Esophagus muscularis mucosa (tissue), 4 donors: ENCODE measurements around the gene ANGPT4. TPM values are rescaled to one million over a fixed set of nuclear protein-coding genes. Genes with fewer than 3 reads are reported as not detected.

Source experiments
- DNase-seq: peaks from one replicate; pipeline ENCODE4 v3.0.0-alpha.2; 2017; ENCODE audit errors: extremely low spot score
- H3K27ac ChIP-seq, 4 donors: fragments of 200-600 bp; sonication (generic); replicated peaks in 1 of 4; 1 replicate in 3 of 4; 2 replicates in 1 of 4; pipeline ENCODE4 v1.5.1; 2016 to 2019; ENCODE audit warnings: mild to moderate bottlenecking in 1 of 4
- H3K27me3 ChIP-seq, 4 donors: fragments of 200-600 bp; sonication (generic); one replicate each; pipeline versions ENCODE4 v1.5.1 to v1.6.0; 2016 to 2019
- H3K36me3 ChIP-seq, 4 donors: fragments of 200-600 bp; sonication (generic); one replicate each; pipeline ENCODE4 v1.5.1; 2016 to 2019
- H3K4me1 ChIP-seq, 4 donors: fragments of 200-600 bp; sonication (generic); one replicate each; pipeline ENCODE4 v1.5.1; 2016 to 2019
- H3K4me3 ChIP-seq, 4 donors: fragments of 200-600 bp; sonication (generic); 1 replicate in 2 of 4; 2 replicates in 2 of 4; pipeline ENCODE4 v1.5.1; 2016 to 2019; ENCODE audit warnings: mild to moderate bottlenecking in 4 of 4, moderate library complexity in 1 of 4
- H3K9me3 ChIP-seq, 4 donors: fragments of 200-600 bp; sonication (generic); 1 replicate in 3 of 4; 2 replicates in 1 of 4; pipeline ENCODE4 v1.5.1; 2016 to 2019
- EP300 ChIP-seq: sonication (generic); formaldehyde crosslinking; IDR thresholded peaks from one replicate; pipeline ENCODE4 v1.6.1; 2017; ENCODE audit warnings: antibody characterized with exemption
- POLR2A ChIP-seq: fragments of 450-650 bp; IDR thresholded peaks from one replicate; pipeline ENCODE4 v1.6.1; 2017; ENCODE audit warnings: antibody characterized with exemption, moderate library complexity, mild to moderate bottlenecking, low read depth
- POLR2AphosphoS5 ChIP-seq, 2 donors: sonication (generic); formaldehyde crosslinking; IDR thresholded peaks; one replicate each; pipeline ENCODE4 v1.6.1; 2017; ENCODE audit warnings: antibody characterized with exemption in 2 of 2
- WGBS: methylation state at CpG from one replicate; pipeline ENCODE4 v1.1.5; 2018; 5-methylcytosine and 5-hydroxymethylcytosine counted together
- intact Hi-C: fragments of 100-400 bp; cut with DNase I; formaldehyde crosslinking; loops from one replicate; pipeline ENCODE4 v1.15.1; 2023
- total RNA-seq, 4 donors: library from RNA; depleted of rRNA; stranded (reverse); fragments of >200 nt; gene quantifications; one replicate each; pipeline versions ENCODE4 v1.1.0 to v1.2.1, GENCODE V29; 2016
- TF ChIP-seq, protein P1 (sequence below), 3 experiments: fragments of 200-600 bp in 2 of 3; fragments of 450-650 bp in 1 of 3; sonication (generic) in 2 of 3; IDR thresholded peaks; one replicate each; pipeline ENCODE4 v1.5.1; 2017 to 2019; ENCODE audit warnings: antibody characterized with exemption in 3 of 3, mild to moderate bottlenecking in 2 of 3, moderate library complexity in 1 of 3

Gene ANGPT4
- total RNA-seq, 4 donors from 2014 or later = under 0.01 to 0.46 (median 0.13) TPM; not detected in 1

DNA sequence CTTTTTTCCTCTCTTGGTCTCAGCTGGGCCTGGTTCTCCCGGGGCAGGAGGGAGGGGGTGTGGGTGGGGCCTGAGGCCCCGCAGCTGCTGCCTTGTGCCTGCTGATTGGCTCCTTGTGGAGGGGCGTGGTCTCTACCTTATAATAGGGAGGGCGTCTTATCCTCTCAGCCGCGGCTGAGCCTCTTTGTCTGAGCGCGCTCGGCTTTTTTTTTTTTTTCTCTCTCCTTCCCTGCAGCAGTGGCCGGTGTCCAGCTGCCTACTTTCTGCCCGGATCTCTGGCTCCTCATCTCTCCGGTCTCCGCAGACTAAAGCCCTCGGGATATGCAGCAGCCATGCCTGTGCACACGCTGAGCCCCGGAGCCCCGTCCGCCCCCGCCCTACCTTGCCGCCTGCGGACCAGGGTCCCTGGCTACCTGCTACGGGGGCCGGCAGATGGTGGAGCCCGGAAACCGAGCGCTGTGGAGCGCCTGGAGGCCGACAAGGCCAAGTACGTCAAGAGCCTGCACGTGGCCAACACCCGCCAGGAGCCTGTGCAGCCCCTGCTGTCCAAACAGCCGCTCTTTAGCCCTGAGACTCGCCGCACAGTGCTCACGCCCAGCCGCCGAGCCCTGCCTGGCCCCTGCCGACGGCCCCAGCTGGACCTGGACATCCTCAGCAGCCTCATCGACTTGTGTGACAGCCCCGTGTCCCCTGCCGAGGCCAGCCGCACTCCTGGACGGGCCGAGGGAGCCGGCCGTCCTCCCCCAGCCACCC, 71.5 kb downstream of the ANGPT4 start:
- H3K4me1 ChIP-seq = peaks cover 25 to 42% (median 39%) of the 10 kb centered on the region in 4 donors
- no peaks in the 10 kb centered on the region for H3K9me3 ChIP-seq
- TF ChIP-seq, protein P1, sequence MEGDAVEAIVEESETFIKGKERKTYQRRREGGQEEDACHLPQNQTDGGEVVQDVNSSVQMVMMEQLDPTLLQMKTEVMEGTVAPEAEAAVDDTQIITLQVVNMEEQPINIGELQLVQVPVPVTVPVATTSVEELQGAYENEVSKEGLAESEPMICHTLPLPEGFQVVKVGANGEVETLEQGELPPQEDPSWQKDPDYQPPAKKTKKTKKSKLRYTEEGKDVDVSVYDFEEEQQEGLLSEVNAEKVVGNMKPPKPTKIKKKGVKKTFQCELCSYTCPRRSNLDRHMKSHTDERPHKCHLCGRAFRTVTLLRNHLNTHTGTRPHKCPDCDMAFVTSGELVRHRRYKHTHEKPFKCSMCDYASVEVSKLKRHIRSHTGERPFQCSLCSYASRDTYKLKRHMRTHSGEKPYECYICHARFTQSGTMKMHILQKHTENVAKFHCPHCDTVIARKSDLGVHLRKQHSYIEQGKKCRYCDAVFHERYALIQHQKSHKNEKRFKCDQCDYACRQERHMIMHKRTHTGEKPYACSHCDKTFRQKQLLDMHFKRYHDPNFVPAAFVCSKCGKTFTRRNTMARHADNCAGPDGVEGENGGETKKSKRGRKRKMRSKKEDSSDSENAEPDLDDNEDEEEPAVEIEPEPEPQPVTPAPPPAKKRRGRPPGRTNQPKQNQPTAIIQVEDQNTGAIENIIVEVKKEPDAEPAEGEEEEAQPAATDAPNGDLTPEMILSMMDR (IDR thresholded peaks at IDR 0.05) = no peak
- TF ChIP-seq POLR2A = no peak
- TF ChIP-seq EP300 = no peak
- TF ChIP-seq POLR2AphosphoS5 (IDR thresholded peaks at IDR 0.05) = no peak
- peak; percentile 96 for DNase-seq
- intact Hi-C loops = no loop called here
- H3K4me3 ChIP-seq = peak overlapping the region; percentile 44 to 57 (median 48)
- peaks cover 0 to 47% (median 23%) of the 10 kb centered on the region in 4 donors for H3K27me3 ChIP-seq
- H3K36me3 ChIP-seq = no peaks in the 10 kb centered on the region
- 1% methylated on average over 19 of the region's 47 CpGs for WGBS
- H3K27ac ChIP-seq = no peak overlapping the region

DNA sequence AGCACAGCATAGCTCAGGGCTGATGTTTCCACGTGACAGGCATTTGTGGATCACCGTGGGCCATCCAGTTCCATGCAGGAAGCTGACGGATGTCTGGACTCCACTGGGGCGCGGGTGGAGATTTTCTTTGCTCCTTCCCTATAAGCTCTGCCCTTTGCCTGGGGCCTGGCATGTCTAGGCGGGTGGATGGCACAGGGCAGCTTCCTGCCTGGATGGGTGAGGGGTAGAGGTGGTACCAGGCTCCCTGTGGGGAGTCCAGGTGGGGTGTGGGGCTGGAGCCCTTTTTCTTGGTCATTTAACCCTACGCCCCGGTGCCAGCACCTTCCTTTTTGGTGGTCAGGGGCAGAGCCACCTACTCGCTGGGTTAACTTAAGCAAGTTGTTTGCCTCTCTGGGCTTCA, 72.2 kb downstream of the ANGPT4 start:
- DNase-seq = no peak
- Histone ChIP-seq H3K4me1 (peaks cover 25 to 42% (median 39%) of the 10 kb centered on the region in 4 donors), H3K27me3 (peaks cover 0 to 53% (median 23%) of the 10 kb centered on the region in 4 donors), H3K36me3 (no peaks in the 10 kb centered on the region), H3K27ac (no peak overlapping the region), H3K9me3 (no peaks in the 10 kb centered on the region), H3K4me3 (no peak overlapping the region)
- 81% methylated on average over 8 of the region's 9 CpGs for WGBS
- TF ChIP-seq EP300 = no peak
- TF ChIP-seq, protein P1 (IDR thresholded peaks at IDR 0.05) = no peak
- TF ChIP-seq POLR2AphosphoS5 (IDR thresholded peaks at IDR 0.05) = no peak
- TF ChIP-seq POLR2A = no peak
- intact Hi-C loops = no loop called here

DNA sequence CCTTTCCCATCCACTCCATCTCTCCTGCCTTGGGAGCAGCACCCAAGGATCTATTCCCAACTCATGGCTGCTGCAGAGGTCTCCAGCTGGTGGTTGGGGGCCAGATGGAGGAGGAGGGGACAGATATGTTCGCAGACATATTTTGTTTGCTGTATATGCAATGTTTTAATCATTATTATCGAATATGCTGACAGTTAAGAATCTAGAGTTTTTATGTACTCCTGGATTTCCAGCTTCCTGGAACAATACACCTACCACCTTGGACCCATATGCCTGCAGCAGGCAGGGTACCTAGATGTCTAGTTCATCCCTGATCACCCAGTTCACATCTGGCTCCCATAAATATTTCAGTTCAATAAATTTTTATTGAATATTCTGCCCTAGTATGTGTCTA, 73.6 kb downstream of the ANGPT4 start:
- H3K36me3 ChIP-seq = no peaks in the 10 kb centered on the region
- intact Hi-C loops = no loop called here
- 70% methylated on average over 2 of the region's 2 CpGs for WGBS
- no peak for TF ChIP-seq POLR2A
- TF ChIP-seq, protein P1 (IDR thresholded peaks at IDR 0.05) = no peak
- no peak for TF ChIP-seq EP300
- no peak for TF ChIP-seq POLR2AphosphoS5 (IDR thresholded peaks at IDR 0.05)
- DNase-seq = no peak
- H3K9me3 ChIP-seq = peaks cover 0 to 8% (median 6%) of the 10 kb centered on the region in 4 donors
- H3K27me3 ChIP-seq = peaks cover 0 to 55% (median 23%) of the 10 kb centered on the region in 4 donors
- H3K4me3 ChIP-seq = no peak overlapping the region
- no peak overlapping the region for H3K27ac ChIP-seq
- H3K4me1 ChIP-seq = peaks cover 25 to 42% (median 39%) of the 10 kb centered on the region in 4 donors

DNA sequence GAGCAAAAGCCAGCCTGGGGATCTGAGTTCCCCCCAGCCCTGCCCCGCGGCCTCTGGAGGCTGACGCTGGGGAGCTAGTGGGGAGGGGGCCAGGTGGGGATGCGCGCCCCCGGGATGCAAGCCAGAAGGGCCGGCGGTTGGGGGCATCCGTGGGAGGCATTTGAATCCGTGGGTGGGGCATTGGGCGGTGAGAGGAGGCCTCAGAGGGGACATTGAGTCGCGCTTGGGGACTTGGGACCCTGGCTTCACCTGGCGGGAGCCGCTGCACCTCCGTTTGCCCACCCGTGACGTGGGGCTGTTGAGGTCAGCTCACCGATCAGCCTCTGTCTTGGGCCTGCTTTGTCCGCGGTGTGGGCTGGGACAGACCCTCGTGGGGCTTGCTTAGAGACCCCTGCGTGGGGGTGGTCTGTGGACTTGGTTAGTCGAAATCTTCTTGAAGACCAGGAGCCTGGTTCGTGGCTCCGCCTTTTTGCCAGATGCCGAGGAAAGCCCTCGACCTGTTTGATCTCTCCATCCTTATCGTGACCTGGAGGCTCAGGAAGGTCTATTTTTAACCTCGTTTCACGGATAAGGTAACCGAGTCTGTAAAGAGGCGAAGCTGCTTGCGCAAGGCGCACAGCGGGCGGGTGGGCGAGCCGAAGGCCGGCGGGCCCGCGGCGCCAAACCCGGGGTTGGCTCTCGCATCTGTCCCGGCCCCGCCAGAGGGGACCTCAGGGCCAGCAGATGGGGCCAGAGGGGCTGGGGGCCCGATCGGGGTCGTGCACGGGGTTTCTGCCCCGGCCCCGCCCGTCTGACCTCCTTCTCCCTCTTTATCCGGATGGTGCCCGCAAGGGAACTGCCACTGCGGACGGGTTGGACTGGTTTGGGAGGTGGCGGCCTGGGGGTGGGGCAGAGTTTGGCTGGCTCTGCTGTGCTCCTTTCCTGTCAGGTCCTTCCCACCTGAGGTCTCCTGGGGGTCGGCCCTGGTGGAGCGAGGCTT, 74.3 kb downstream of the ANGPT4 start:
- DNase-seq = no peak
- Histone ChIP-seq H3K27ac (no peak overlapping the region), H3K27me3 (peaks cover 0 to 55% (median 23%) of the 10 kb centered on the region in 4 donors), H3K9me3 (peaks cover 0 to 9% (median 6%) of the 10 kb centered on the region in 4 donors), H3K4me3 (peak overlapping the region; percentile 42 to 61 (median 48)), H3K4me1 (peaks cover 25 to 42% (median 38%) of the 10 kb centered on the region in 4 donors), H3K36me3 (no peaks in the 10 kb centered on the region)
- 41% methylated on average over 52 of the region's 62 CpGs for WGBS
- intact Hi-C loops = no loop called here
- TF ChIP-seq POLR2AphosphoS5 (IDR thresholded peaks at IDR 0.05) (no peak), EP300 (no peak), POLR2A (no peak)
- TF ChIP-seq, protein P1 (IDR thresholded peaks at IDR 0.05) = no peak
